NCI-H2029 treated with DMSO at 0.1 percent for 48 hours (cell line): ENCODE data around the gene CLEC1B.
"Not testable (repeated sequence)": the region's sequence is repeated elsewhere in the genome, so short reads cannot be mapped to it uniquely, and the experiment has no call there.

Source experiments
- DNase-seq: peaks from one replicate; lab custom pipeline; 2025; lab: John Stamatoyannopoulos, UW

Gene CLEC1B

DNA sequence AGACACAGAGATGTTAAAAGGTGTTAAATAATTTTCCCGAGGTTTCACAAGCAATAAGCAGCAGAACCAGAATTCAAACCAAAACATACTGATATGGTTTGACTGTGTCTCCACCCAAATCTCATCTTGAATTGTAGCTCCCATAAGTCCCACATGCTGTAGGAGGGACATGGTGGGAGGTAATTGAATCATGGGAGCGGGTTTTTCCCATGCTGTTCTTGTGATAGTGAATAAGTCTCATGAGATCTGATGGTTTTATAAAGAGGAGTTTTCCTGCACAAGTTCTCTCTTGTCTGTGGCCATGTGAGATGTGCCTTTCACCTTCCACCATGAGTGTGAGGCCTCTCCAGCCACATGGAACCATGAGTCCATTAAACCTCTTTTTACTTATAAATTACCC is 24.2 kb downstream of the CLEC1B start:
- not testable (repeated sequence) for DNase-seq

DNA sequence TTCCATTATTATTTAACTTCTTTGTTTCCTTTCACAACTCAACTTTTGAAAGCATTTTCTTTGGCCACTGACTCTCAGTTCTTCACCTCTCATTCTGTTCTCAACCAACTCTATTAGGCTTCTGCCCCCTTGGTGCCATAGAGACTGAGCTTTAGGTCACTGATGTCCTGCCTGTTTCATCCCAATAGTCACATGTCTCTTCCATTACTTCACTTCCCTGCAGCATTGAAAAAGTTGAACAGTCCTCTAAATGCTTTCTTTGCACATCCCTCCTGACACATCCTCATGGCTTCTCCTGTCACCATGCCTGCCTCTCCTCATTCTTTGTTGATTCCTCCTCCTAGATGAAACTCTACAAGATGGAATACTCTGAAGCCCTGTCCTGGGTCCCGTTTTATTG is 25.0 kb downstream of the CLEC1B start:
- no peak for DNase-seq

DNA sequence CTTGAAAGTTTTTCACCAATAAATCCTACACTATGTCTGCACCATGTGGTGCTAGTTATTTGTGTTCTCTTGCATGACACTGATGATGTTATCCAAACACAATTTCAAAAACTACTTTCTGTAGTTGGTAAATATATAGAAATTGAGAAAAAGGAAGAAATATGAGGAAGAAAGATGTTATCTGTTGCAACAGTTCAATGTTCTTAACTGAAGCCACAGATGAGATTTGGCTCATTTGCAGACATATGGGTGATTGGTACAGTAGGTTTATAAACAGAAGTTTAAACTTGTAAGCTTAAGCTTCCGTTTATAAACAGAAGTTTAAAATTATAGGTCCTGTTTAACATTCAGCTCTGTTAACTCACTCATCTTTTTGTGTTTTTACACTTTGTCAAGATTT is 27.7 kb downstream of the CLEC1B start, which contains the start of gene CLEC12A:
TSS of gene CLEC12A (plus strand) at position 229 of the 400 bp plus-strand sequence. CDS start 188 bp downstream, outside the sequence.
- no peak for DNase-seq

DNA sequence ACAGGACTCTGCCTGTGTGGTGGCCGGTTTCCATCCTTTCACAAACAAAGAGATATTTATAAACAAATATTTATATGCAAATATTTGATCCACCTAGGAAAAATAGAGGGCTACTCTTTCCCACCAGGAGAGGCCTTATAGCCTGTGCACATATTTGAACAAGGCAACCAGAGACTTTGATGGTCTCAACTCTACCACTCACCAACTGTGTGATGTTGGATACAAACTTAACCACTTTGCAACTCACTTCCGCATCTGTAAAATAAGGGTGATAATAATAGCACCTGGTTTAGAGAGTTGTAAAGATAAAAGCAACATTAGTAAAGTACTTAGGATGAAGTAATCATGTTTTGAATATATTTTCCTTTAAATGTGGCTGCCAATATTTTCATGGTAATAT is 29.2 kb downstream of the CLEC1B start:
- no peak for DNase-seq

DNA sequence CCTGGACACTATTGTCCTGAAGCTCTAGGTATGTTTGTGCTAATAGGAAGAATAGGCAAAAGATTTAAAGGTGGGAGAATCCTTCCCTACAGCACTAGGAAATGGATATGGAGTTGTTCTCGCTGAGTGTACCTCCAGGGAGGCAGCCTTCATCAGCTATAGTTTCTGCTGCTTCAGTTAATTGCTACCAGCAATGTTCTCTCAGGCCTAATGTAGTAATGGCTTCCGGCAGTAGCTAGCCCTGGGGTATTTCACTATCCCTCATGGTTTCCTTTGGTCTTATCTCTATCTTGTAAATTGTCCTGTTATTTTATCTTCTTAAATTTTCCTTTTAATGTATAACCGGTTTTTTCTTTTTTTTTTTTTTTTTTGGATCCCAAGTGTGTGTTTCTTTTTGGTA is 37.0 kb downstream of the CLEC1B start:
- DNase-seq: no peak

DNA sequence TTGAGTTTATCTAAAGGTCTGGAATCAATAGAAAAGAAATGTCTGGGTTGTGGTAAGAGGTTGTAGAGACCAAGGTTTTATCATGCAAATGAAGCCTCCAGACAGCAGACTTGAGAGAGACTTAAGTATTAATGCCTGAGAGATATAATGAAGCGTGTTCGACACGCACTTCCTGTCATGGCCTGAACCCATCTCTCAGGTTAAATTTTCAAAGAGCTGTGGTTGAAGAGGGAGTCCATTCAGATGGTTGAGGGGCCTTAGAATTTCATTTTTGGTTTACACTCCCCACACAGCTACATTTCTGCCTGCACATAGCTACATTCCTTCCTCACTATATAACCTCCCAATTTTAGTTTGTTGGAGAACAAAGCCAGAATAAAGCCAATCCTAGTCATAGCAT is 37.8 kb downstream of the CLEC1B start:
- no peak for DNase-seq

DNA sequence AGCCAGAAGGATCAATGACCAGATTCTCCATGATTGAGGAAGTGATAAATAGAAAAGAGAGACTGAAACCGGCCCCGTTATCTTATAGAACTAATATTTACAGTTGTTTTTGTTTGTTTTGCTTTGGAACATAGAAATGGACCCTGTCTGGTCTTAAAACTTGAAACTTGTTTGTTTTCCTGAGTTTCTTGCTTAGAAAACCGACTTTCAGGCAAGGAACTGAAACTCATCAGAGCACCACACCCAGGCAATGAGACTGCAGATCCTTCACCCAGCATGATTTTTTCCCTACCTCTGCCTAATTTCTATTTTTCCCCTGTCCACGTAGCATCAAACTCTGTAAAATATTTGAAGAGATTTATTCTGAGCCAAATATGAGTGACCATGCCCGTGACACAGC is 38.3 kb downstream of the CLEC1B start:
- DNase-seq: no peak

DNA sequence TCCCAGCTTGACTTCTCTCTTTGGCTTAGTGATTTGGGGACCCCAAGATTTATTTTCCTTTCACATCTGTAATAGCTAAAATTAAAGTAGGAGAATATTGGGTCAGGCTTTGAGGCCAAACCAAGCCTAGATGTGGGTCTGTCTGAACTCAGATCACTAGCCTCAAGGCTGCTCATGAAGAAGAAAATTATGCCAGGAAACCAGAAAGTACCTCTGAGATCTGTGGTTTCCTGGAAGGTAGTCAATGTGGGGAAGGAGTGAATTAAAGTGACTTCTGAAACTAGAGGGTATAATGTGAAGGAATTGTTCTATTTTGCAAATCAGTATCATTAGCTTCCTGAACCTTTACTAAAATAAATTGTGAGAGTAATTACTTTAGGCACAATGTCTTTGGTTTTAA is 41.1 kb downstream of the CLEC1B start:
- DNase-seq: no peak

DNA sequence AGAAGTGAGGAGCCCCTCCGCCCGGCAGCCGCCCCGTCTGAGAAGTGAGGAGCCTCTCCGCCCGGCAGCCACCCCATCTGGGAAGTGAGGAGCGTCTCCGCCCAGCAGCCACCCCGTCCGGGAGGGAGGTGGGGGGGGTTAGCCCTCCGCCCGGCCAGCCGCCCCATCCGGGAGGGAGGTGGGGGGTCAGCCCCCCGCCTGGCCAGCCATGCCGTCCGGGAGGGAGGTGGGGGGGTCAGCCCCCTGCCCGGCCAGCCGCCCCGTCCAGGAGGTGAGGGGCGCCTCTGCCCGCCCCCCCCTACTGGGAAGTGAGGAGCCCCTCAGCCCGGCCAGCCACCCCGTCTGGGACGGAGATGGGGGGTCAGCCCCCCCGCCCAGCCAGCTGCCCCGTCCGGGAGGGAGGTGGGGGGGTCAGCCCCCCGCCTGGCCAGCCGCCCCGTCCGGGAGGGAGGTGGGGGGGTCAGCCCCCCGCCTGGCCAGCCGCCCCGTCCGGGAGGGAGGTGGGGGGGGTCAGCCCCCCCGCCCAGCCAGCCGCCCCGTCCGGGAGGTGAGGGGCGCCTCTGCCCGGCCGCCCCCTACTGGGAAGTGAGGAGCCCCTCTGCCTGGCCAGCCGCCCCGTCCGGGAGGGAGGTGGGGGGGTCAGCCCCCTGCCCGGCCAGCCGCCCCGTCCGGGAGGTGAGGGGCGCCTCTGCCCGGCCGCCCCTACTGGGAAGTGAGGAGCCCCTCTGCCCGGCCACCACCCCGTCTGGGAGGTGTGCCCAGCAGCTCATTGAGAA is 45.8 kb downstream of the CLEC1B start:
- not testable (repeated sequence) for DNase-seq

DNA sequence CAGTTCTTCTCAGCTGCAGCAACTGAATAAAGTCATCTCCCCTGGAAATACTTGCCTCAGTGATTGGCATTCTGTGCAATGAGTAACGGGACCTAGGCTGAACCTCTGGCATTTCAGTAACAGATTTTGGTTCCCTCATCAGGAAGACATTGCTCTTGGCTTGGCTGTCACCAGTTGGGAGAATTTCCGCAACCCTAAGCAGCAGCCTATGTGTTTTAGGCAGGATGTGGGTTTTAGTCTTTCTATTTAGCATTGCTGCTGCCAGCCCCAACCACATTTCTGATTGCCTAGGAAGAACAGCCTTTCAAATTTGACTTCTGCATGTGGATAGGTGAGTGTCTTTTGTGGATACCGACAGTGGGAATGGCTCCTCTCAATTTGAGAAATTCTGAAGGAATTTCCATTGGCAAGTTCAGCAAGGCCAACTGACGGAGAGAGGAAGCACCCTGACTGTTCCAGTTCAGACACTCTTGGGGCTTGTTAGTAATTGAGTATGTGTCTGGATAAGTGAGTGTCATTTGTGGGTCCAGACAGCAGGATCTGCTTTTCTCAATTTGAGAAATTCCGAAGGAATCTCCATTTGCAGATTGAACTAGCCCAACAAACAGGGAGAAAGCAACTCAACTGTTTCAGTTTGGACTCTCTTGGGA is 47.8 kb downstream of the CLEC1B start:
- DNase-seq: no peak

DNA sequence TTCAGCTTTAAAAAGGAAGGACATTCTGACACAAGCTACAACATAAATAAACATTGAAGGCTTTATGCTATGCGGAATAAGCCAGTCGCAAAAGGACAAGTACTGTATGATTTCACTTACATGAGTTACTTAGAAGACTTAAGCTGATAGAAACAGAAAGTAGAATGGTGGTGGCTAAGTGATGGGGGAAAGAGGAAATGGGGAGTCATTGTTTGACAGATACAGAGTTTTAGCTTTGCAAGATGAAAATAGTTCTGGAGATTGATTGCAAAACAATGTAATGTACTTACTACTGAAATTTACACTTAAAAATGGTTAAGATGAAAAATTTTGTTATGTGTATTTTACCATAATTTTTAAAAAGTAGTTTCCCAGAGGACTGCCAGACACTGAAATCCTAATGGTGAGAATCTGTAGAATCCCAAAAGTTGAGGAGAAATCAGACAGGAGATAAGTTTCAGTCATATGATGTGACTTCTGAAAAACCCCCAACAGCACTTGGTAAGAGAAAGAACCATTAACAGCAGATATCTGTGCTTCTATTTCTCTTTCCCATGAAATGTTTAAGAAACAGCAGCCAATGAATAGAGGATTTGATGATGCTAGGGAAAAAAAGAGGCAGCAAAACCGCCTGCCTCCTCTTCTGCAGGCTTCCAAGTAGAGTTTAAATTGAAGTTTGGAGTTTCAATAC is 50.2 kb downstream of the CLEC1B start:
- DNase-seq: no peak

DNA sequence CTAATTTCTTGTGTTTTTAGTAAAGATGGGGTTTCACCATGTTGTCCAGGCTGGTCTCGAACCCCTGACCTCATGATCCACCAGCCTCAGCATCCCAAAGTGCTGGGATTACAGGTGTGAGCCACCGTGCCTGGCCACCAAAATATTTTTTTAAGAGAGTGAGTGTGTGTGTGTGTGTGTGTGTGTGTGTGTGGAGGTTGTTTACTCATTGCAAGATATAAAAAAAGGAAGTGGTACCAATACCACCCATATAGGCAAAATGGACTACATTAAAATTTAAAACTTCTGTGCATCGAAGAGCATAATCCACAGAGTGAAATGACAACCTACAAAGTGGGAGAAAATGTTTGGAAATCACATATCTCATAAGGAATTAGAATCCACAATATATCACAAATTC is 51.2 kb downstream of the CLEC1B start:
- DNase-seq: no peak

DNA sequence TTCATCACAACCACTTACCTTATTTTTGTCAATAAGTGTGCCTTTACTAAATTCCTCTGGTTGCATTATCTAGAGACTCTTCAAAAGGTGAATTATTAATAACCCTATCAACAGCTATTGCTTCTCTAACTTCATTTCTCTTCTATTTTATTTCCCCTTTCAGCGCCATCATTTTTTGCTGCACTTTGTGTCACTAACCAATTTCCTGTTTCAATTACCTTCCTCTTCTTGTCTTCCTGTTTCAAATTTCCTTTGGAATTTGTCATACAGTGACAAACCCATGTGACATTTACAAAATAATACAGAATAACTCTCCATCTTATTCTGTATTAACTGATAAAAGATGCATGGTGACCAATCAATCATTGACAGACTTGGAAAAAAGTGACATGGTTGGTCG is 54.5 kb downstream of the CLEC1B start:
- no peak for DNase-seq

DNA sequence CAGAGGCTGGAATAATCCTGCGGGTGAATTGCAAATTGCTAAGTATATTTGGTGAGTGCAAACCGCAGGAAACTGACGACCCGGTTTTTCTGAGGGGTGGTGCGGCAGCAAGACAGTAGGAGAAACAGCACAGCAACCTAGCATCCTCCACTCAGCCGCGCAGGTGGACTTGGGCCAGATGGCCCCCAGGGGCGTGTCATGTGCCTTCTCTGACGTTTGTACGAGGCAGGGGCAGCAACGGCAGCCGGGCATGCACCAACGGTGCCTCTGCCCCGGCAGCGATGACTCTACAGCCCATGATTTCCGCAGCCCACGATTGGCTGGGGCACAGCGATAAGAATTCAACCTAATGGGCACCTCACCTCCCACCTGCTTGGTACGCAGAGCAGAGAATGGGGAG is 55.7 kb downstream of the CLEC1B start:
- no peak for DNase-seq
